ENCODE measurements around the gene ZNF227. TPM values are rescaled to one million over a fixed set of nuclear protein-coding genes. Genes with fewer than 3 reads are reported as not detected.

Gene ZNF227
- total RNA-seq, 1 experiment from 2014 or later = 34.3 TPM

DNA sequence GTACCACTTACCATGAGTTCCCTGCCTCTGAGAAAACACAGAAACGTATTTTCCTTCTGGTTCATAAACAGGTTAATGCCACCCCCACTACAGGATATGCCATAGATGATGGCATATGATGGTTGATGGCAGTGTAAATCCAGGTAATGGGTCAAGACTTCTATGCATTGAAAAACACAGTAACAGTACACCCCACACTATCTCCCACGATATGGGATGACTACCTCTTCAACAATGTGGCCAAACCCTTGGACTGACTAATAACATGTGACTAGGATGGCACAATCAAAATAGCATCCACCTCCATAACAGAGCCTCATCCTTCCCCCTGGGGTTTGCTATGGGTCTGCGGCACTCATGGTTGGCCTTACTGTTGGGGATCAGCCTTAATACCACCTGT is 70.5 kb downstream of the ZNF227 start:
- no peak for DNase-seq (ENCODE audit: low spot score)
- CTCF ChIA-PET = no interaction called here

DNA sequence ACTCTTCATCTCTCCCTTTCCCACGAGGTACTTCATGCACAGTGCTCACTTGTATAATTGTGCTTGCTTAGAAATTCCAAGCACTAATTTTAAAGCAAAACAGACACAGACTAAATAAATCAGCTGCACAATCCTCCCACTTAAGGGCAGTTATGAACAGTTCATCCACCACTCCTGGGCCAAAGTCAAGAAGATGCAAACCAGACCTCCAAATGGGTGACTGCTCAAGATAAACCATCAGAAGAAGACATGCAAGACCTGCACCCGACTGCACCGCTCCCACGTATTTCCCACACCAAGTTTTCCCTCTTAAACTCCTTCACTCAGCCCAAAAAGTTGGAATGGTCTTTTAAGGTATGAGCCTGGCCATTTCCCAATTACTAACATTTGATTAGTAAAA is 72.6 kb downstream of the ZNF227 start:
- no peak for DNase-seq (ENCODE audit: low spot score)

More for the DNA sequence above, 70.5 kb downstream of the ZNF227 start:
- Histone ChIP-seq H3K27ac (ENCODE audit: low read depth, low read length, poor library complexity, severe bottlenecking) (no peak overlapping the region), H3K4me3 (ENCODE audit: low read depth, low read length, poor library complexity, severe bottlenecking) (no peak overlapping the region), H3K27me3 (replicated peaks; ENCODE audit: insufficient read depth, low read depth, low read length, poor library complexity) (no peaks in the 10 kb centered on the region), H3K36me3 (ENCODE audit: insufficient read depth, low read length, poor library complexity, severe bottlenecking) (peaks cover 9% of the 10 kb centered on the region), H3K4me1 (ENCODE audit: insufficient read depth, low read length, poor library complexity, severe bottlenecking) (no peaks in the 10 kb centered on the region), H3K9me3 (ENCODE audit: low read depth, low read length, poor library complexity, severe bottlenecking) (peaks cover 6% of the 10 kb centered on the region)
- TF ChIP-seq, protein P1, sequence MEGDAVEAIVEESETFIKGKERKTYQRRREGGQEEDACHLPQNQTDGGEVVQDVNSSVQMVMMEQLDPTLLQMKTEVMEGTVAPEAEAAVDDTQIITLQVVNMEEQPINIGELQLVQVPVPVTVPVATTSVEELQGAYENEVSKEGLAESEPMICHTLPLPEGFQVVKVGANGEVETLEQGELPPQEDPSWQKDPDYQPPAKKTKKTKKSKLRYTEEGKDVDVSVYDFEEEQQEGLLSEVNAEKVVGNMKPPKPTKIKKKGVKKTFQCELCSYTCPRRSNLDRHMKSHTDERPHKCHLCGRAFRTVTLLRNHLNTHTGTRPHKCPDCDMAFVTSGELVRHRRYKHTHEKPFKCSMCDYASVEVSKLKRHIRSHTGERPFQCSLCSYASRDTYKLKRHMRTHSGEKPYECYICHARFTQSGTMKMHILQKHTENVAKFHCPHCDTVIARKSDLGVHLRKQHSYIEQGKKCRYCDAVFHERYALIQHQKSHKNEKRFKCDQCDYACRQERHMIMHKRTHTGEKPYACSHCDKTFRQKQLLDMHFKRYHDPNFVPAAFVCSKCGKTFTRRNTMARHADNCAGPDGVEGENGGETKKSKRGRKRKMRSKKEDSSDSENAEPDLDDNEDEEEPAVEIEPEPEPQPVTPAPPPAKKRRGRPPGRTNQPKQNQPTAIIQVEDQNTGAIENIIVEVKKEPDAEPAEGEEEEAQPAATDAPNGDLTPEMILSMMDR (conservative IDR thresholded peaks at IDR 0.05; ENCODE audit: low read depth, low read length) = no peak
- no peak for TF ChIP-seq EZH2 (IDR thresholded peaks at IDR 0.05; ENCODE audit: borderline replicate concordance, low read depth, low read length, poor library complexity, severe bottlenecking)
- intact Hi-C loops (cut with micrococcal nuclease; ENCODE audit: unreplicated experiment) = no loop called here
- BruUV-seq (replicated peaks) = no TSS peak
- POLR2A ChIA-PET (ENCODE audit: low non-redundant PET) = no interaction called here

More for the DNA sequence above, 72.6 kb downstream of the ZNF227 start:
- ChIA-PET CTCF (no interaction called here), POLR2A (ENCODE audit: low non-redundant PET) (no interaction called here)
- Histone ChIP-seq H3K36me3 (ENCODE audit: insufficient read depth, low read length, poor library complexity, severe bottlenecking) (peaks cover 23% of the 10 kb centered on the region), H3K4me3 (ENCODE audit: low read depth, low read length, poor library complexity, severe bottlenecking) (no peak overlapping the region), H3K9me3 (ENCODE audit: low read depth, low read length, poor library complexity, severe bottlenecking) (peaks cover 16% of the 10 kb centered on the region), H3K27ac (ENCODE audit: low read depth, low read length, poor library complexity, severe bottlenecking) (no peak overlapping the region), H3K4me1 (ENCODE audit: insufficient read depth, low read length, poor library complexity, severe bottlenecking) (no peaks in the 10 kb centered on the region), H3K27me3 (replicated peaks; ENCODE audit: insufficient read depth, low read depth, low read length, poor library complexity) (no peaks in the 10 kb centered on the region)
- intact Hi-C loops (cut with micrococcal nuclease; ENCODE audit: unreplicated experiment) = no loop called here
- TF ChIP-seq, protein P1 (conservative IDR thresholded peaks at IDR 0.05; ENCODE audit: low read depth, low read length) = no peak
- TF ChIP-seq EZH2 (IDR thresholded peaks at IDR 0.05; ENCODE audit: borderline replicate concordance, low read depth, low read length, poor library complexity, severe bottlenecking) = no peak
- no TSS peak for BruUV-seq (replicated peaks)

Other genes with a start within 250 kb of the ZNF227 start
- 7.3 and 8.0 TPM in 2 replicates for gene ZNF155, start 228.3 kb upstream of the ZNF227 start, total RNA-seq (2021)
- 5.2 and 5.4 TPM in 2 replicates for gene ZNF230, start 209.6 kb upstream of the ZNF227 start, total RNA-seq (2021)
- 7.3 and 9.3 TPM in 2 replicates for gene ZNF222, start 187.2 kb upstream of the ZNF227 start, total RNA-seq (2021)
- gene ZNF223, start 160.5 kb upstream of the ZNF227 start, total RNA-seq (2021) = 4.5 and 5.6 TPM in 2 replicates
- gene ZNF284, start 140.4 kb upstream of the ZNF227 start, total RNA-seq (2021) = 3.1 and 3.2 TPM in 2 replicates
- gene ZNF224, start 118.2 kb upstream of the ZNF227 start, total RNA-seq (2021) = 20.4 and 23.8 TPM in 2 replicates
- 6.3 and 7.1 TPM in 2 replicates for gene ZNF225, start 99.1 kb upstream of the ZNF227 start, total RNA-seq (2021)
- 15.1 and 17.1 TPM in 2 replicates for gene ZNF234, start 71.0 kb upstream of the ZNF227 start, total RNA-seq (2021)
- gene ZNF226, start 47.4 kb upstream of the ZNF227 start, total RNA-seq (2021) = 21.4 and 23.1 TPM in 2 replicates
- 1.1 and 1.2 TPM in 2 replicates for gene ZNF233, start 47.4 kb downstream of the ZNF227 start, total RNA-seq (2021)
- gene ZNF235, start 92.5 kb downstream of the ZNF227 start, total RNA-seq (2021) = 9.9 and 10.0 TPM in 2 replicates
- 7.8 and 8.2 TPM in 2 replicates for gene ZNF112, start 144.1 kb downstream of the ZNF227 start, total RNA-seq (2021)
- 3.0 and 3.9 TPM in 2 replicates for gene ZNF285, start 189.1 kb downstream of the ZNF227 start, total RNA-seq (2021)
- 13.4 and 14.3 TPM in 2 replicates for gene ZNF229, start 235.9 kb downstream of the ZNF227 start, total RNA-seq (2021)